Esophagus muscularis mucosa (tissue), 4 donors: ENCODE measurements around the gene PITRM1. TPM values are rescaled to one million over a fixed set of nuclear protein-coding genes. Genes with fewer than 3 reads are reported as not detected.

Experiments
- DNase-seq: peaks from one replicate; pipeline ENCODE4 v3.0.0-alpha.2; 2017; ENCODE audit errors: extremely low spot score
- H3K27ac ChIP-seq, 4 donors: fragments of 200-600 bp; sonication (generic); replicated peaks in 1 of 4; 1 replicate in 3 of 4; 2 replicates in 1 of 4; pipeline ENCODE4 v1.5.1; 2016 to 2019; ENCODE audit warnings: mild to moderate bottlenecking in 1 of 4
- H3K27me3 ChIP-seq, 4 donors: fragments of 200-600 bp; sonication (generic); one replicate each; pipeline versions ENCODE4 v1.5.1 to v1.6.0; 2016 to 2019
- H3K36me3 ChIP-seq, 4 donors: fragments of 200-600 bp; sonication (generic); one replicate each; pipeline ENCODE4 v1.5.1; 2016 to 2019
- H3K4me1 ChIP-seq, 4 donors: fragments of 200-600 bp; sonication (generic); one replicate each; pipeline ENCODE4 v1.5.1; 2016 to 2019
- H3K4me3 ChIP-seq, 4 donors: fragments of 200-600 bp; sonication (generic); 1 replicate in 2 of 4; 2 replicates in 2 of 4; pipeline ENCODE4 v1.5.1; 2016 to 2019; ENCODE audit warnings: mild to moderate bottlenecking in 4 of 4, moderate library complexity in 1 of 4
- H3K9me3 ChIP-seq, 4 donors: fragments of 200-600 bp; sonication (generic); 1 replicate in 3 of 4; 2 replicates in 1 of 4; pipeline ENCODE4 v1.5.1; 2016 to 2019
- EP300 ChIP-seq: sonication (generic); formaldehyde crosslinking; IDR thresholded peaks from one replicate; pipeline ENCODE4 v1.6.1; 2017; ENCODE audit warnings: antibody characterized with exemption
- POLR2A ChIP-seq: fragments of 450-650 bp; IDR thresholded peaks from one replicate; pipeline ENCODE4 v1.6.1; 2017; ENCODE audit warnings: antibody characterized with exemption, moderate library complexity, mild to moderate bottlenecking, low read depth
- POLR2AphosphoS5 ChIP-seq, 2 donors: sonication (generic); formaldehyde crosslinking; IDR thresholded peaks; one replicate each; pipeline ENCODE4 v1.6.1; 2017; ENCODE audit warnings: antibody characterized with exemption in 2 of 2
- WGBS: methylation state at CpG from one replicate; pipeline ENCODE4 v1.1.5; 2018; 5-methylcytosine and 5-hydroxymethylcytosine counted together
- intact Hi-C: fragments of 100-400 bp; cut with DNase I; formaldehyde crosslinking; loops from one replicate; pipeline ENCODE4 v1.15.1; 2023
- total RNA-seq, 4 donors: library from RNA; depleted of rRNA; stranded (reverse); fragments of >200 nt; gene quantifications; one replicate each; pipeline versions ENCODE4 v1.1.0 to v1.2.1, GENCODE V29; 2016
- TF ChIP-seq, protein P1 (sequence below), 3 experiments: fragments of 200-600 bp in 2 of 3; fragments of 450-650 bp in 1 of 3; sonication (generic) in 2 of 3; IDR thresholded peaks; one replicate each; pipeline ENCODE4 v1.5.1; 2017 to 2019; ENCODE audit warnings: antibody characterized with exemption in 3 of 3, mild to moderate bottlenecking in 2 of 3, moderate library complexity in 1 of 3

Gene PITRM1
- total RNA-seq, 4 donors from 2014 or later = 75.5 to 103 (median 84.9) TPM

DNA sequence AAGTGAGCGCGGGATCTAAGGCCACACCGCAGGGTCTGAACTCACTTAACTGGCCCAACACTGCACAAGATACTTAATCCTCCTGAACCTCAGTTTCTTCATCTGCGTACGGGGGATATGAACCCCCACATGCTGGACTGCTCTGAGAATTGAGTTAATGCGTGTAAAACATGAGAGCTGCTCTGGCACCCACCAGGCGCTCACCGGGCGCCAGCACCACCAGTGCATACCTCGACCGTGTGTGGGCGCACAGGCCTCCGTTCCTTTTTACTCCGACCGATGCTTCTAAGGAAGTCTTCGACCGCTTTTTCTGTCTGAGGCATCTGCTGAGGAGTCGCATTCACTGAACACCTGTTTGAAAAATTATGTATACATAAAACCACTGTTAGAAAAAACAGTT lies 27.2 kb downstream of the PITRM1 start:
- H3K4me1 ChIP-seq = peaks cover 0 to 20% (median 16%) of the 10 kb centered on the region in 4 donors
- DNase-seq = no peak
- no peaks in the 10 kb centered on the region for H3K27me3 ChIP-seq
- no peaks in the 10 kb centered on the region for H3K9me3 ChIP-seq
- TF ChIP-seq, protein P1, sequence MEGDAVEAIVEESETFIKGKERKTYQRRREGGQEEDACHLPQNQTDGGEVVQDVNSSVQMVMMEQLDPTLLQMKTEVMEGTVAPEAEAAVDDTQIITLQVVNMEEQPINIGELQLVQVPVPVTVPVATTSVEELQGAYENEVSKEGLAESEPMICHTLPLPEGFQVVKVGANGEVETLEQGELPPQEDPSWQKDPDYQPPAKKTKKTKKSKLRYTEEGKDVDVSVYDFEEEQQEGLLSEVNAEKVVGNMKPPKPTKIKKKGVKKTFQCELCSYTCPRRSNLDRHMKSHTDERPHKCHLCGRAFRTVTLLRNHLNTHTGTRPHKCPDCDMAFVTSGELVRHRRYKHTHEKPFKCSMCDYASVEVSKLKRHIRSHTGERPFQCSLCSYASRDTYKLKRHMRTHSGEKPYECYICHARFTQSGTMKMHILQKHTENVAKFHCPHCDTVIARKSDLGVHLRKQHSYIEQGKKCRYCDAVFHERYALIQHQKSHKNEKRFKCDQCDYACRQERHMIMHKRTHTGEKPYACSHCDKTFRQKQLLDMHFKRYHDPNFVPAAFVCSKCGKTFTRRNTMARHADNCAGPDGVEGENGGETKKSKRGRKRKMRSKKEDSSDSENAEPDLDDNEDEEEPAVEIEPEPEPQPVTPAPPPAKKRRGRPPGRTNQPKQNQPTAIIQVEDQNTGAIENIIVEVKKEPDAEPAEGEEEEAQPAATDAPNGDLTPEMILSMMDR (IDR thresholded peaks at IDR 0.05) = no peak
- no peak for TF ChIP-seq POLR2AphosphoS5 (IDR thresholded peaks at IDR 0.05)
- no peak for TF ChIP-seq EP300
- TF ChIP-seq POLR2A = no peak
- intact Hi-C loops = no loop called here
- no peak overlapping the region for H3K27ac ChIP-seq
- peaks cover 61 to 100% (median 94%) of the 10 kb centered on the region in 4 donors for H3K36me3 ChIP-seq
- no peak overlapping the region for H3K4me3 ChIP-seq
- 98% methylated on average over 18 of the region's 18 CpGs for WGBS

GRCh38 chr10:3143791-3144434 lies 28.7 kb downstream of the PITRM1 start:
- intact Hi-C loops = no loop called here
- WGBS = 94% methylated on average over 19 of the region's 19 CpGs
- H3K27ac ChIP-seq = no peak overlapping the region
- H3K27me3 ChIP-seq = no peaks in the 10 kb centered on the region
- H3K4me1 ChIP-seq = peaks cover 3 to 33% (median 28%) of the 10 kb centered on the region in 4 donors
- peaks cover 47 to 100% (median 93%) of the 10 kb centered on the region in 4 donors for H3K36me3 ChIP-seq
- H3K4me3 ChIP-seq = no peak overlapping the region
- no peak for DNase-seq
- TF ChIP-seq, protein P1 (IDR thresholded peaks at IDR 0.05) = no peak
- TF ChIP-seq POLR2AphosphoS5 (IDR thresholded peaks at IDR 0.05) (no peak), EP300 (no peak), POLR2A (no peak)
- H3K9me3 ChIP-seq = no peaks in the 10 kb centered on the region

DNA sequence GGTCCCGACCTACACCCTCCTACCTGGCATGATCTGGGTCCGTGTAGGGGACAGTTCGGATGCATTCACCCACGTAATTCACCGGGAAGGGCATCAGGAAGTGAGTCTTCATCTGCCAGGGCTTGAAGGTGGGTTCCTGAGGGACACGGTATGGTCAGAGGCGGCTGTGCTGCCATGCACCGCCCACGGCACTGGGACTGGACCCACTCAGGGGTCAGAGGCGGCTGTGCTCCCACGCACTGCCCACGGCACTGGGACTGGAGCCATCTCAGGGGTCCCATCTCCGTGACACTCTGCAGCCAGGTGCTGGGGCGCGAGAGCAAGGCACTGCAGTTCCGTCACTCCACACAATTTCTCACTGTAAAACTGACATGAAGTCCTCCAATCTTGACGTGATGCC lies 29.2 kb downstream of the PITRM1 start:
- no peak overlapping the region for H3K4me3 ChIP-seq
- H3K36me3 ChIP-seq = peaks cover 45 to 100% (median 93%) of the 10 kb centered on the region in 4 donors
- H3K27ac ChIP-seq = no peak overlapping the region
- peaks cover 3 to 33% (median 29%) of the 10 kb centered on the region in 4 donors for H3K4me1 ChIP-seq
- TF ChIP-seq, protein P1 (IDR thresholded peaks at IDR 0.05) = no peak
- TF ChIP-seq POLR2A (no peak), EP300 (no peak), POLR2AphosphoS5 (IDR thresholded peaks at IDR 0.05) (no peak)
- 90% methylated on average over 9 of the region's 17 CpGs for WGBS
- no peak for DNase-seq
- intact Hi-C loops = no loop called here
- H3K9me3 ChIP-seq = no peaks in the 10 kb centered on the region
- no peaks in the 10 kb centered on the region for H3K27me3 ChIP-seq

DNA sequence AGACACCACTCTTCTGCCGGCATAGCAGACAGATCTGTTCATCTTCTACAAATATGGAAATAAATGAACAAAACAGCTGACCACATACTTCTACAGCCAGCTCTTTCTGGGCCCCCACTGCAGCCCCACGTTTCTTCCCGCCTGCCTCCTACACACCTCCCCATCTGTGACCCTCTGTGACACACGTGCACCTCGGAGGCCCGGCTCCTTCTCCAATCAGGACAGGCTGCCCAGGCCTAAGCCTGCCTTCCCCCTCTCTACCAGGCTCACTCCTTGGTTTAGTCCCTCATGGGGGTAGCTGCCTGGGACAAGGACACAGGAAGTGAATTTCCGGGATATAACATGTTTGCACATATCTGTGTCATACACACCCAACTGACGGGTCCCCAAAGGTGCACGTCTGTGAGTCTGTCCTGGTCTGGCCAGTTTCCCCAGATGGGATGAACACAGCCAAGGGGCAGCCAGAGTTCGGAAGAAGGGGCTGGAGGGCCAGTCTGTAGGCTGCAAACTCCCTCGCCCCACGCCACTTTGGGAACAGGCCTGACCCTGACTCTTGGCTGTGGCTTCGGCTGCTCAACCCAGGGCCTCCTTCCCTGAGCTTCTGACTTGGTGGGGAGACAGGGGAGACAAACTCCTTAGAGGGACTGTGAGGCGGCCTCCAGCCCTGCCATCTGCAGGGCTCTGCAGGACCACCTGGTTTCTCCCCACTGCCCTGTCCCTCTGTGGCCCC lies 30.3 kb downstream of the PITRM1 start:
- H3K4me3 ChIP-seq = no peak overlapping the region
- H3K27ac ChIP-seq = peak overlapping the region; percentile 32 to 74 (median 66)
- TF ChIP-seq POLR2A (no peak), EP300 (no peak), POLR2AphosphoS5 (IDR thresholded peaks at IDR 0.05) (no peak)
- TF ChIP-seq, protein P1 (IDR thresholded peaks at IDR 0.05) = no peak
- H3K27me3 ChIP-seq = no peaks in the 10 kb centered on the region
- no peaks in the 10 kb centered on the region for H3K9me3 ChIP-seq
- peaks cover 48 to 100% (median 93%) of the 10 kb centered on the region in 4 donors for H3K36me3 ChIP-seq
- peaks cover 3 to 43% (median 35%) of the 10 kb centered on the region in 4 donors for H3K4me1 ChIP-seq
- intact Hi-C loops = no loop called here
- DNase-seq = no peak
- WGBS = 77% methylated on average over 13 of the region's 14 CpGs
